ENCODE data around the gene RGSL1.

GRCh38 chr1:182460550-182460951 lies 10.6 kb downstream of the RGSL1 start:
- TF ChIP-seq POLR2A (IDR thresholded peaks at IDR 0.05) (no peak), POLR2AphosphoS5 (IDR thresholded peaks at IDR 0.05) (no peak), CTCF (IDR thresholded peaks at IDR 0.05) (no peak)
